OCI-M2 (cell line): ENCODE measurements around the gene ZACN.

Experiments
- DNase-seq: peaks from one replicate; lab custom pipeline; 2025; ENCODE audit not compliant: unreplicated experiment; lab: John Stamatoyannopoulos, UW

ZACN gene

GRCh38 chr17:76097716-76098295 lies 18.8 kb downstream of the ZACN start:
- no peak for DNase-seq

- DNase-seq: no peak
Measured at GRCh38 chr17:76102944-76103273, 23.9 kb downstream of the ZACN start.

- no peak for DNase-seq
Measured at GRCh38 chr17:76103274-76104139, 24.5 kb downstream of the ZACN start, which contains the start of gene EXOC7. Gene EXOC7, minus strand, starts transcription at chr17:76103787. Its CDS starts 95 bp downstream, at chr17:76103692.

- DNase-seq: no peak
Measured at GRCh38 chr17:76104140-76104895, 25.3 kb downstream of the ZACN start.

GRCh38 chr17:76104896-76105231 lies 25.9 kb downstream of the ZACN start:
- DNase-seq: no peak

GRCh38 chr17:76106703-76107102 lies 27.7 kb downstream of the ZACN start:
- DNase-seq: no peak

GRCh38 chr17:76107509-76107908 lies 28.5 kb downstream of the ZACN start:
- no peak for DNase-seq

GRCh38 chr17:76111956-76112355 lies 33.0 kb downstream of the ZACN start:
- DNase-seq: no peak

- DNase-seq: no peak
Measured at GRCh38 chr17:76115138-76115754, 36.3 kb downstream of the ZACN start.

GRCh38 chr17:76119409-76120371 lies 40.7 kb downstream of the ZACN start:
- DNase-seq: no peak

- no peak for DNase-seq
Measured at GRCh38 chr17:76120658-76121008, 41.7 kb downstream of the ZACN start.

GRCh38 chr17:76121932-76122430 lies 43.0 kb downstream of the ZACN start:
- no peak for DNase-seq

- no peak for DNase-seq
Measured at GRCh38 chr17:76122431-76123190, 43.6 kb downstream of the ZACN start.

GRCh38 chr17:76123191-76123499 lies 44.2 kb downstream of the ZACN start:
- DNase-seq: no peak

GRCh38 chr17:76123749-76124581 lies 45.0 kb downstream of the ZACN start:
- DNase-seq: no peak

- no peak for DNase-seq
Measured at GRCh38 chr17:76124582-76125390, 45.8 kb downstream of the ZACN start.

- DNase-seq: no peak
Measured at GRCh38 chr17:76125391-76125675, 46.4 kb downstream of the ZACN start.

GRCh38 chr17:76125922-76126321 lies 46.9 kb downstream of the ZACN start:
- DNase-seq: no peak
